Left lobe of liver (tissue), 2 donors: Measurements from ENCODE around the gene ZNF256. TPM values are rescaled to one million over a fixed set of nuclear protein-coding genes. Genes with fewer than 3 reads are reported as not detected.

ENCODE experiments used
- ATAC-seq: fragments of 200-7000 bp; cut with Tn5 transposase; one replicate; pipeline ENCODE4 v1.9.1; 2020; ENCODE audit warnings: mild to moderate bottlenecking, moderate library complexity
- DNase-seq: peaks from one replicate; pipeline ENCODE4 v3.0.0-alpha.2; 2020; ENCODE audit warnings: low spot score
- total RNA-seq: library from RNA; stranded (reverse); gene quantifications from one replicate; pipeline ENCODE4 v1.2.1, GENCODE V29; 2021
- donor health status: DM: no; HTN: no; CAD: no; lungs with moderate emphysema.
- donor health status: DM: no; HTN: yes; CAD: no.

Gene ZNF256
- total RNA-seq = 1.1 TPM

GRCh38 chr19:57947419-57948134 is at the start of gene ZNF256:
ZNF256 (minus strand) TSS chr19:57947706; CDS start chr19:57947474, 232 bp downstream.
- peak; percentile 99 for ATAC-seq
- DNase-seq = peak; percentile 94

DNA sequence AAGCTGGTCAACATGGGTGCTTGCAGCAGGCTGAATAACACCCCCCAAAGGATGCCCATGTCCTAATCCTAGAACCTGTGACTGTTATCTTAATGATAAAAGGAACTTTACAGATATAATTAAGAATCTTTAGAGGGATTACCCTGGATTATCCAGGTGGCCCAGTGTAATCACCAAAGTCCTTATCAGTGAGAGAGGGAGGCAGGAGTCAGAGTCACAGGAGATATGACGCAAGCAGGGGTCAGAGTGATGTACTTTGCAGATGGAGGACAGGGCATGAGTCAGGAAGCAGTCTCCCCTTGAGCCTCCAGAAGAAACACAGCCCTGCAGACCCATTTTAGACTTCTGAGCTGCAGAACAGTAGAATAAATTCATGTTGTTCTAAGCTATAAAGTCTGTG is 45.3 kb upstream of the ZNF256 start:
- no peak for ATAC-seq

GRCh38 chr19:57978586-57979289 is 31.2 kb upstream of the ZNF256 start:
- ATAC-seq = no peak
- no peak for DNase-seq

More for the DNA sequence above, 45.3 kb upstream of the ZNF256 start:
- DNase-seq = no peak

DNA sequence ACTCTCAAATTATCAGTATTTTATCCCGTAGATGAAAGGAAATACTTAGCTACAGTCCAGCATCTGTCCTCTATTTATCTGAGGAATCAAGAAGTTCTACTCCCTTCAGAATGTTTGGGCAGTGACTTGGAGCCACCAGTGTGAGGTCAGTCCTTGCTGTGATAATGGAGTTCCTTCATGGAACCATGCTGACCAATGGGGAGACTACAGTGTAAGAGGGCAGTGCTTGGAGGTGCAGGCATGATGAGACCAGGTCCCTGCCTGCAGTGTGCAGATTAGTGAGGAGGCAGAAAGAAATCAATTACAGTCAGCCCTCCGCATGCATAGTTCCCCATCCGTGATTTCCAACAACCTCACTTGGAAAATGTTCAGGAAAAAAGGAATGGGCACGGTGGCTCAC is 26.9 kb upstream of the ZNF256 start, which contains the start of gene C19orf18:
Gene C19orf18 (minus strand): TSS at position 101 of the 400 bp plus-strand sequence. CDS start 102 bp downstream, outside the sequence.
- ATAC-seq = no peak
- DNase-seq = no peak

- no peak for ATAC-seq
- no peak for DNase-seq
Measured at GRCh38 chr19:57964761-57965160, 17.3 kb upstream of the ZNF256 start.

- DNase-seq = no peak
- no peak for ATAC-seq
Measured at GRCh38 chr19:57961785-57962184, 14.3 kb upstream of the ZNF256 start.

- DNase-seq (no peak), ATAC-seq (no peak)
Measured at GRCh38 chr19:57954996-57955395, 7.5 kb upstream of the ZNF256 start.

DNA sequence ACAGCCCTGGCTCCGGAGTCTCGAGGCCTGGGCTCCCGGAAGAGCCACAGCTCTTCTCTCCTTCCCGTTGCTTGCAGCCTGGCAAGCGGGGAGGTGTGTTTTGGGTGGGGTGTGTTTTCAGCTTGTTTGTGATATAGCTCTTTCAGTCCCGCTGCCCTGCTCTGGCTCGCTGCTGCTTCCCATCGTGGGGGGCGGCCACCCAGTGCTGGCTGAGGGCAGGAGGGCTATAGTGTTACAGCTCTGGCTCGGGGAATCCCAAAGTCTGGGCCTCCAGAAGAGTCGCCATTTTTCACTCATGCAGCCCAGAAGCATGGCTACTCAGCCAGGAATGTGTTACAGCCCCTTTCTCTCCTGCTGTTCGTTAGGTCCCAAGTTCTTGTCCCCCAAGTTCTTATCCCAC is 2.2 kb upstream of the ZNF256 start:
- no peak for ATAC-seq
- DNase-seq = no peak

- no peak for ATAC-seq
- DNase-seq = no peak
Measured at GRCh38 chr19:57949296-57949695, 1.8 kb upstream of the ZNF256 start.

DNA sequence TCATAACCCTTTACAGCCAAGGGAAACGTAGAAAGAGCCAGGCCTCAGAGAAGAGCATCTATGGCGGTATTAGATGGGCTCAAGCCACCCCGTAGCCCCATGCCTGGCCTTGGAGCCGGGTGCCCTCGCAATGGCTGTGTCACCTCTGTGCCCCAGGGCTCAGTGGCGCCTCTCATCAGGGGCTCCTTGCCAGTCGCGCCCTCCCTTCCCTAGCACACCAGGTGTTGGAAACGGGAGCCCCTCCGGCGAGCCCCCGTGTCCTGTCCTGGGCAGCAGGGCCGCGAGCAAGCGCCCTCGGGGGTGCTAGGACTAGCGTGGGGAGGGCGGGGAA is 453 bp downstream of the ZNF256 start:
- DNase-seq (no peak), ATAC-seq (no peak)

DNA sequence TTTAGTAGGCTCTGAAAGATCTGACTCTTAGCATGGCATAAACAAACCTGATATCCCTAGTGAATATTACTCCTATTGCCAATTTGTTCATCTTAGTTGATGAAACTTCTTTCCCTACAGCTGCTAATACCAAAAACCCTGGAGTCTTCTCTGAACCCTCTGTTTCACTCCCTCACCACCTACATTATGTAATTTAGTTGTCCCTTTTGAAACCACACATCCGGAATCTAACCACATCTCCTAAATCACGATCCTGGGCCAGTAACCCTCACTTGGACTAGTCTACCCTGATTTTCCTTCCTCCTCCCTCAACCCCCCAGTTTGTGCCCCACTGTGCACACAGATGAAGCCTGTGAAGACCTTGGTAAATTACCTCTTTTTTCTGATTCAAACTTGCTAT is 1.2 kb downstream of the ZNF256 start:
- no peak for ATAC-seq
- DNase-seq = no peak

DNA sequence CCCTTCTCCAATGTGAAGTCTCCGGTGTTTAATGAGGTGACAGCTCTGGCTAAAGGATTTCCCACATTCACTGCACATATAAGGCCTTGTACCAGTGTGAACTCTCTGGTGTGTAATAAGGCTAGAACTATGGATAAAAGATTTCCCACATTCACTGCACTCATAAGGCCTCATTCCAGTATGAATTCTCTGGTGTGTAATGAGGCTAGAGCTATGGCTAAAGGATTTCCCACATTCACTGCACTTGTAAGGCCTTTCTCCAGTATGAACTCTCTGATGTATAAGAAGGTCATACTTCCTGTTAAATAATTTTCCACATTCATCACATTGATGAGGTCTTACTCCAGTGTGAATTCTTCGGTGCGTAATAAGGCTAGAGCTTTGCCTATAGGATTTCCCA is 5.9 kb downstream of the ZNF256 start:
- DNase-seq (no peak), ATAC-seq (no peak)

- DNase-seq (no peak), ATAC-seq (no peak)
Measured at GRCh38 chr19:57935731-57936130, 11.8 kb downstream of the ZNF256 start.

- peak; percentile 100 for ATAC-seq
Measured at GRCh38 chr19:57934820-57935665, 12.5 kb downstream of the ZNF256 start, which contains the start of gene ZNF418. ZNF418 (minus strand) TSS chr19:57935402; CDS start chr19:57933822, 1,580 bp downstream.

GRCh38 chr19:57927587-57927986 is 19.9 kb downstream of the ZNF256 start:
- DNase-seq = no peak
- ATAC-seq = no peak

More at GRCh38 chr19:57934820-57935665, 12.5 kb downstream of the ZNF256 start, which contains the start of gene ZNF418:
- DNase-seq = peak; percentile 75

- ATAC-seq = peak; percentile 95
- peak; percentile 90 for DNase-seq
Measured at GRCh38 chr19:57916168-57916995, 31.1 kb downstream of the ZNF256 start, which contains the start of gene ZNF417. ZNF417 (minus strand) TSS chr19:57916592; CDS start chr19:57916411, 181 bp downstream.

DNA sequence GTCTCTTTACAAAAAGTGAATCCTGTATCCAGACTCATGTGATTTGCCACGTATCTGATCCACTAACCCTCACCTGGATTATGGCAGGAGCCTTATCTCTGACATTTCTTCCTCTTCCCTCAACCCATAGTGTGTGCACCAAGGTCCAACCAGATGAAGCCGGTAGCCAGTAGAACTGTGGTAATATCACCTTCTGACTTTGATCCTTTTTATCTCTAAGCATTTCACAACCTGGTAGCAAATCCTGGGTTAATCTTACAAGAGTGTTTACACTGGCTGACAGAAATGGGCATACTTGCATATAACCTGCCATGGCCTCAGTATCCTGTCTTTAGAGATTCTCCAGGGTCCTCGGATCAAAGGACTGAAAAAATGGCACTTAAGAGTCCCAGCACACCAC is 33.0 kb downstream of the ZNF256 start:
- DNase-seq (peak; percentile 52), ATAC-seq (peak; percentile 56)

DNA sequence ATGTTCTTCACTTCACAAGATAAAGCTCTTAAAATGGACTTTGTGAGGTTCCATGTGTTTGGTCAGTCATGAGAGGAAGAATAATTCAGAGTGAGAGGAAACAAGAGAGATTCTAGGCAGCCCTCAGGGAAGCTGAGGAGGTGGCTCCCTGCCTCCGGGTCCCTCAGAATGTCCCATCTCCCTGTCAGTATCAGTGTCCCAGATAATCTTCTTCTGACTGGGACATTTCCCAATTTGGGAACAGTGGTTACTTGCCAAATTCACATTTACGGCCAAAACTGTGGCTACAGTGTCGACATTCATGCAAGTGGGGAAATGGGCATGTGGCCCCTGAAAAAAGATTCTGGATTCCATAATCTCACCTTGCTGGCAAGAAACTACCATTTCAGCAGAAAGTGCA is 40.1 kb downstream of the ZNF256 start:
- ATAC-seq (peak; percentile 53), DNase-seq (no peak)

- no peak for DNase-seq
- ATAC-seq = no peak
Measured at GRCh38 chr19:57905258-57905657, 42.2 kb downstream of the ZNF256 start.

GRCh38 chr19:57903618-57904184 is 43.8 kb downstream of the ZNF256 start:
- peak; percentile 66 for ATAC-seq
- peak; percentile 79 for DNase-seq
